Esophagus muscularis mucosa (tissue), 3 donors: Measurements from ENCODE around the gene PLEKHG4.

Experiments used
- POLR2AphosphoS5 ChIP-seq, 2 donors: sonication (generic); formaldehyde crosslinking; IDR thresholded peaks; one replicate each; pipeline ENCODE4 v1.6.1; 2017; ENCODE audit warnings: antibody characterized with exemption in 2 of 2
- TF ChIP-seq, protein P1 (sequence below), 3 experiments: fragments of 200-600 bp in 2 of 3; fragments of 450-650 bp in 1 of 3; sonication (generic) in 2 of 3; IDR thresholded peaks; one replicate each; pipeline ENCODE4 v1.5.1; 2017 to 2019; ENCODE audit warnings: antibody characterized with exemption in 3 of 3, mild to moderate bottlenecking in 2 of 3, moderate library complexity in 1 of 3

DNA sequence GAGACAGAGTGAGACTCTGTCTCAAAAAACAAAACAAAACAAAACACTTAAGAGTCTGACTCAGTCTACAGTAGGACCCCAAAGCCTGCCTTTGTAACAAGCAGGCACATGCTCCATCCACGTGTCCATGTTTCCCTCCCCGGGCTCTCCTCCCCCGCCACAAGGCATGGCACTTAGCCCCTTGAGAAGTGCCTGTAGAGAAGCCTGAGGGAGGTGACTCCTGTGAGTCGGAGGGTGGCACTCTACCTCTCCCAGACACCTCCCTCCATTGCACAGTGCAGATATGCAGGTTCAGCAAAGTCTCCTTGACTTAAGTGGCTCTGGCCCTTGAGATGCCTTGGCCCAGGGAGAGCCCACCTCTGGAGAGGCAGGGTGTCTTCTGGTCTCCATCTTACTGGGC is 38.8 kb upstream of the PLEKHG4 start:
- TF ChIP-seq, protein P1, sequence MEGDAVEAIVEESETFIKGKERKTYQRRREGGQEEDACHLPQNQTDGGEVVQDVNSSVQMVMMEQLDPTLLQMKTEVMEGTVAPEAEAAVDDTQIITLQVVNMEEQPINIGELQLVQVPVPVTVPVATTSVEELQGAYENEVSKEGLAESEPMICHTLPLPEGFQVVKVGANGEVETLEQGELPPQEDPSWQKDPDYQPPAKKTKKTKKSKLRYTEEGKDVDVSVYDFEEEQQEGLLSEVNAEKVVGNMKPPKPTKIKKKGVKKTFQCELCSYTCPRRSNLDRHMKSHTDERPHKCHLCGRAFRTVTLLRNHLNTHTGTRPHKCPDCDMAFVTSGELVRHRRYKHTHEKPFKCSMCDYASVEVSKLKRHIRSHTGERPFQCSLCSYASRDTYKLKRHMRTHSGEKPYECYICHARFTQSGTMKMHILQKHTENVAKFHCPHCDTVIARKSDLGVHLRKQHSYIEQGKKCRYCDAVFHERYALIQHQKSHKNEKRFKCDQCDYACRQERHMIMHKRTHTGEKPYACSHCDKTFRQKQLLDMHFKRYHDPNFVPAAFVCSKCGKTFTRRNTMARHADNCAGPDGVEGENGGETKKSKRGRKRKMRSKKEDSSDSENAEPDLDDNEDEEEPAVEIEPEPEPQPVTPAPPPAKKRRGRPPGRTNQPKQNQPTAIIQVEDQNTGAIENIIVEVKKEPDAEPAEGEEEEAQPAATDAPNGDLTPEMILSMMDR (IDR thresholded peaks at IDR 0.05): no peak
- TF ChIP-seq POLR2AphosphoS5 (IDR thresholded peaks at IDR 0.05): no peak
